ENCODE measurements around the gene TMEM163.

The TMEM163 gene

GRCh38 chr2:134630504-134631159 lies 88.2 kb downstream of the TMEM163 start:
- H3K4me3 ChIP-seq (ENCODE audit: low read depth, low read length): no peak overlapping the region
- DNase-seq (ENCODE audit: low read depth): no peak
- TF ChIP-seq, protein P1, sequence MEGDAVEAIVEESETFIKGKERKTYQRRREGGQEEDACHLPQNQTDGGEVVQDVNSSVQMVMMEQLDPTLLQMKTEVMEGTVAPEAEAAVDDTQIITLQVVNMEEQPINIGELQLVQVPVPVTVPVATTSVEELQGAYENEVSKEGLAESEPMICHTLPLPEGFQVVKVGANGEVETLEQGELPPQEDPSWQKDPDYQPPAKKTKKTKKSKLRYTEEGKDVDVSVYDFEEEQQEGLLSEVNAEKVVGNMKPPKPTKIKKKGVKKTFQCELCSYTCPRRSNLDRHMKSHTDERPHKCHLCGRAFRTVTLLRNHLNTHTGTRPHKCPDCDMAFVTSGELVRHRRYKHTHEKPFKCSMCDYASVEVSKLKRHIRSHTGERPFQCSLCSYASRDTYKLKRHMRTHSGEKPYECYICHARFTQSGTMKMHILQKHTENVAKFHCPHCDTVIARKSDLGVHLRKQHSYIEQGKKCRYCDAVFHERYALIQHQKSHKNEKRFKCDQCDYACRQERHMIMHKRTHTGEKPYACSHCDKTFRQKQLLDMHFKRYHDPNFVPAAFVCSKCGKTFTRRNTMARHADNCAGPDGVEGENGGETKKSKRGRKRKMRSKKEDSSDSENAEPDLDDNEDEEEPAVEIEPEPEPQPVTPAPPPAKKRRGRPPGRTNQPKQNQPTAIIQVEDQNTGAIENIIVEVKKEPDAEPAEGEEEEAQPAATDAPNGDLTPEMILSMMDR (IDR thresholded peaks at IDR 0.05; ENCODE audit: low read depth, low read length): no peak
- TF ChIP-seq, protein P2, sequence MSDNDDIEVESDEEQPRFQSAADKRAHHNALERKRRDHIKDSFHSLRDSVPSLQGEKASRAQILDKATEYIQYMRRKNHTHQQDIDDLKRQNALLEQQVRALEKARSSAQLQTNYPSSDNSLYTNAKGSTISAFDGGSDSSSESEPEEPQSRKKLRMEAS (IDR thresholded peaks at IDR 0.05; ENCODE audit: low read depth, low read length): no peak
- TF ChIP-seq MYC (IDR thresholded peaks at IDR 0.05; ENCODE audit: low read depth, low read length) (no peak), POLR2A (IDR thresholded peaks at IDR 0.05; ENCODE audit: extremely low read depth, insufficient read length) (no peak)

DNA sequence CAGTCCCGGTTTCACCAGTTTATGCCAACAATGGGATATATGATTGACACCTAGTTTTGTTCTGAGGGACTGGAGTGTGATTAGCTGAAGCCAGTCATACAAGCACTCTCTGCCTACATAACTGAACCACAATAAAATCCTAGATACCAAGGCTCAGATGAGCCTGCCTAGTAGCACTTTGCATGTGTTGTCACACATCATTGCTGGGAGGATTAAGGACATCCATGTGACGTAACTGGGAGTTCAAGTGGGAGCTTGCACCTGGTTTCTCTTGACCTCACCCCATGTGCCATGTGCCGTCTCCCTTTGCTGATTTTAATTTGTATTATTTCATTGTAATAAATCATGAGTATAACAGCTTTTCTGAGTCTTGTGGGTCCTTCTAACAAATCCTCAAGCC lies 90.3 kb downstream of the TMEM163 start:
- H3K4me3 ChIP-seq (ENCODE audit: low read depth, low read length): no peak overlapping the region
- no peak for DNase-seq (ENCODE audit: low read depth)
- TF ChIP-seq POLR2A (IDR thresholded peaks at IDR 0.05; ENCODE audit: extremely low read depth, insufficient read length): no peak
- no peak for TF ChIP-seq MYC (IDR thresholded peaks at IDR 0.05; ENCODE audit: low read depth, low read length)
- TF ChIP-seq, protein P2 (IDR thresholded peaks at IDR 0.05; ENCODE audit: low read depth, low read length): no peak
- TF ChIP-seq, protein P1 (IDR thresholded peaks at IDR 0.05; ENCODE audit: low read depth, low read length): no peak

DNA sequence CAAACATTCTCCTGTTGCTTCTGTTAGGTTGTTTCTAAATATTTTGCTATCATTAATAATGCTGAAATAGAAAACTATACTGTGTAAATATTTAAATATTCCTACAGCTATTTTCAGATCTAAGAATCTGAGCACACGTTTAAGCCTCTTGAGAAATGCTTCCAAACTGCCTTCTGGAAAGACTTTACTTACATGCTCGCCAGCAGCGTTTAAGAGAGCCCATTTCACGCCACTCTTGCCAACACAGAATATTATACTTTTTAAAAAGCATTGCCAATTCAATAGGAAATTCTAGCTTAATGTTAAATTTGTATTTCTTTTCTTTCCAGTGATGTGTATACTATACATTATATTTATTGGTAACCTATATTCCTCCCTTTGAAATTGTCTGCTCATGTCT lies 92.0 kb downstream of the TMEM163 start:
- DNase-seq (ENCODE audit: low read depth): no peak
- H3K4me3 ChIP-seq (ENCODE audit: low read depth, low read length): no peak overlapping the region
- TF ChIP-seq, protein P1 (IDR thresholded peaks at IDR 0.05; ENCODE audit: low read depth, low read length): no peak
- TF ChIP-seq, protein P2 (IDR thresholded peaks at IDR 0.05; ENCODE audit: low read depth, low read length): no peak
- TF ChIP-seq POLR2A (IDR thresholded peaks at IDR 0.05; ENCODE audit: extremely low read depth, insufficient read length) (no peak), MYC (IDR thresholded peaks at IDR 0.05; ENCODE audit: low read depth, low read length) (no peak)

DNA sequence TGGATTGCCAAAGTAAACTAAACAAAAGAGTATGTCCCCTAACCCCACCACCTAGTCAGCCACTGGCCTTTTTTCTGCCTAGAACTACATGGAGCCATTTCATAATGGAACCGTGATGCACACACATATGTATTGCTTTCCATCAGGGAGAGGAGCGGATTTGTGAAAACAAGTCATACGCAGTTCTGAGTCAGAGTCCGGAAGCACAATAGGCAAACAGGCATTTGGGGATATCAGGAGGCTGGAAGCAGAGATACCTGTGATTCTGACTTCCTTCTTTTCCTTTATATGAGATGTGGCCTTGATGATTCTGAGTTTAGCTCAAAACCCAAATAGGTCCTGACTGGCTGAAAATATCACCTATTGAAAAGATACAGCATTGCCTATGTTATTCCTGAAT lies 93.5 kb downstream of the TMEM163 start:
- H3K4me3 ChIP-seq (ENCODE audit: low read depth, low read length): no peak overlapping the region
- TF ChIP-seq POLR2A (IDR thresholded peaks at IDR 0.05; ENCODE audit: extremely low read depth, insufficient read length) (no peak), MYC (IDR thresholded peaks at IDR 0.05; ENCODE audit: low read depth, low read length) (no peak)
- TF ChIP-seq, protein P1 (IDR thresholded peaks at IDR 0.05; ENCODE audit: low read depth, low read length): no peak
- TF ChIP-seq, protein P2 (IDR thresholded peaks at IDR 0.05; ENCODE audit: low read depth, low read length): no peak
- no peak for DNase-seq (ENCODE audit: low read depth)

DNA sequence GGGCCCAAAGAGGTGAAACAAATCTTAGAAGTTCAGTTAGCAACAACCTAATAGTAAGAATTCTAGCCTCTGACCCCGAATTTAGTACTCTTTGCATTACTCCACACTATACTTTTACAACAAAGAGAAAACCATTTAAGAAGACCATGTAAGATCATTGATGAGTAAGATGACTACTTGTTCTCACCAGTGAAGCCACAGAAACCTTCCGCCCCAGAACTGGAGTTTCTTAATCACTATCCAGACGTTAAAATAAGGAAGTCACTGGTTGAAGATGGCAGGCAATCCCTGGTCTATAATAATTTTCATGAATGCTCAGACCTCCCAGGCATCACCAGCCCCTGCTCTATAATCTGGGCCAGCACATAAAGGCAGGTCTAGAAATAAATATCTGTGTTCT lies 95.0 kb downstream of the TMEM163 start:
- H3K4me3 ChIP-seq (ENCODE audit: low read depth, low read length): no peak overlapping the region
- DNase-seq (ENCODE audit: low read depth): peak; percentile 73
- TF ChIP-seq, protein P1 (IDR thresholded peaks at IDR 0.05; ENCODE audit: low read depth, low read length): no peak
- no peak for TF ChIP-seq MYC (IDR thresholded peaks at IDR 0.05; ENCODE audit: low read depth, low read length)

GRCh38 chr2:134623046-134623445 lies 95.8 kb downstream of the TMEM163 start:
- no peak overlapping the region for H3K4me3 ChIP-seq (ENCODE audit: low read depth, low read length)
- TF ChIP-seq POLR2A (IDR thresholded peaks at IDR 0.05; ENCODE audit: extremely low read depth, insufficient read length) (no peak), MYC (IDR thresholded peaks at IDR 0.05; ENCODE audit: low read depth, low read length) (no peak)
- TF ChIP-seq, protein P2 (IDR thresholded peaks at IDR 0.05; ENCODE audit: low read depth, low read length): no peak
- TF ChIP-seq, protein P1 (IDR thresholded peaks at IDR 0.05; ENCODE audit: low read depth, low read length): no peak
- DNase-seq (ENCODE audit: low read depth): no peak

Measured in NB4 (cell line).